Measurements from ENCODE around the gene PRIM2. TPM values are rescaled to one million over a fixed set of nuclear protein-coding genes. Genes with fewer than 3 reads are reported as not detected.
"Not testable (repeated sequence)": the region's sequence is repeated elsewhere in the genome, so short reads cannot be mapped to it uniquely, and the experiment has no call there.

Gene PRIM2, protein sequence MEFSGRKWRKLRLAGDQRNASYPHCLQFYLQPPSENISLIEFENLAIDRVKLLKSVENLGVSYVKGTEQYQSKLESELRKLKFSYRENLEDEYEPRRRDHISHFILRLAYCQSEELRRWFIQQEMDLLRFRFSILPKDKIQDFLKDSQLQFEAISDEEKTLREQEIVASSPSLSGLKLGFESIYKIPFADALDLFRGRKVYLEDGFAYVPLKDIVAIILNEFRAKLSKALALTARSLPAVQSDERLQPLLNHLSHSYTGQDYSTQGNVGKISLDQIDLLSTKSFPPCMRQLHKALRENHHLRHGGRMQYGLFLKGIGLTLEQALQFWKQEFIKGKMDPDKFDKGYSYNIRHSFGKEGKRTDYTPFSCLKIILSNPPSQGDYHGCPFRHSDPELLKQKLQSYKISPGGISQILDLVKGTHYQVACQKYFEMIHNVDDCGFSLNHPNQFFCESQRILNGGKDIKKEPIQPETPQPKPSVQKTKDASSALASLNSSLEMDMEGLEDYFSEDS
- 48.2 and 58.5 TPM in 2 replicates for total RNA-seq (2014; rRNA removed; shearing (Covaris generic))
- 37.1 and 38.5 TPM in 2 replicates for polyA plus RNA-seq (2015; cell fraction: cytosol; rRNA removed)
- polyA plus RNA-seq (2015; cell fraction: nucleus; rRNA removed) = 54.0 and 65.3 TPM in 2 replicates

DNA sequence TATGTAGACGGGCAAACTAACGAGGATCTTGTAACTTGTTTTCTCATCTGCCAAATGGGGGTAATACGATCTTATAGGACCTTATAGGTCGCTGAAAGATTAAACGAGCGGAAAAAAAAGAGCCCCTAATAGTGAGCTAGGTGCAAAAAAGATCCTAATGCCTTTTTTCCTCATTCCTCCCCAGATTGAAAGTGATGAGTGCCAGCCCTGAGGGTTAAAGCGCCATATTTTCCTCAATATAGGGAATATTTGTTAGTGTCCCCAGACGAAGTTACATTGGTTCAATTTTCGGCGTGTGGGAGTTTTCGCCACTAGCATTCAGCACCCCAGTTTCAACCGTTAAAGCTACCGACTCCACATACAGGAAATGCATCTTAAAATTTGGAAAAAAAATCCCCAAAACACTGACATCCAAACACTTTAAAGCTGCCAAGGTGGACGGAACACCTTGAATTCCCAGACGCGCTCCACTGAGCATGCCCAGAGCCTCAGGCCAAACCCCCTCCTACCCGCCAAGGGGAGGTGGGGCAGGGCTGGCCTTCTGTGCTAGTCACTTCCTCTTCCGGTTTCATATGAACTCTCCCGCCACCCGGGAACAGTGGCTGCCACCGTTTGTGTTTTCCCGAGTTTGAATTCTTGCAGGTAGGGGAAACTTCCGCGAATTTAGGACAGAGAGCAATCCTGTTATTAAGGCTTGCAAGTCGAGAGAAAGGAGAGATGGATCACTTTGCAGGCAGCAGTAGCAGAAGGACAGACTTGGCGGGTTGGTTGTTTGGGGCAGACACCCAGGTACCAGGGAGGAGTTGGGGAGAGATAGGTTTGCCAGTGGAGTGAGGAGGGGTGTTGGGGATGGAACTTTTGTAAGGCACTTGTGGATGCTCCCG lies at the start of gene PRIM2:
Gene PRIM2 (plus strand): TSS at position 571 of the 884 bp plus-strand sequence. CDS start 816 bp downstream, outside the sequence.
- DNase-seq (ENCODE audit: low read depth) = peak; percentile 84

DNA sequence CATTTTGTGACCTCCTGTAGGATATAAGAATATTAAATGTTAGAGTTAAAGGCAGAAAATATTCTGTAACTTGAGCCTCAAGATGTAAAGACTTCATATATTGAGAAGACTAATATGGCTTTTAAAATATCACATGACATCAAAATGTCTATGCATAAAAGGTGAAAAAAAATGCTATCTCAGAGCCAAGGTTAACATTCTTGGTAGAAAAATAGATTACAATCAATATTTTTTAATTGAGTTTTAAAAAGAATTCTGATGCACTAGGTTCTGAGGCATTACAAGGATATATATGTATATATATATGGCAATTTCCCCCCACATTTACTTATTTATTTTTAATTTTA lies 49.2 kb upstream of the PRIM2 start:
- no peak for DNase-seq (ENCODE audit: low read depth)

DNA sequence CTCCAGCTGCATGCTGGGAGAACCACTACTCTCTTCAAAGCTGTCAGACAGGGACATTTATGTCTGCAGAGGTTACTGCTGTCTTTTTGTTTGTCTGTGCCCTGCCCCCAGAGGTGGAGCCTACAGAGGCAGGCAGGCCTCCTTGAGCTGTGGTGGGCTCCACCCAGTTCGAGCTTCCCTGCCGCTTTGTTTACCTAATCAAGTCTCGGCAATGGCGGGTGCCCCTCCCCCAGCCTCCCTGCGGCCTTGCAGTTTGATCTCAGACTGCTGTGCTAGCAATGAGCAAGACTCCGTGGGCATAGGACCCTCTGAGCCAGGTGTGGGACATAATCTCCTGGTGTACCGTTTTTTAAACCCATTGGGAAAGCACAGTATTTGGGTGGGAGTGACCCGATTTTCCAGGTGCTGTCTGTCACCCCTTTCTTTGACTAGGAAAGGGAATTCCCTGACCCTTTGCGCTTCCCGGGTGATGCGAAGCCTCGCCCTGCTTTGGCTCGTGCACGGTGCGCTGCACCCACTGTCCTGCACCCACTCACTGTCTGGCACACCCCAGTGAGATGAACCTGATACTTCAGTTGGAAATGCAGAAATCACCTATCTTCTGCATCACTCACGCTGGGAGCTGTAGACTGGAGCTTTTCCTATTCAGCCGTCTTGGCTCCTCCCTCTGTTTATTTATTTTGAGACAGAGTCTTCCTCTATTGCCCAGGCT lies 43.2 kb upstream of the PRIM2 start:
- DNase-seq (ENCODE audit: low read depth) = not testable (repeated sequence)

DNA sequence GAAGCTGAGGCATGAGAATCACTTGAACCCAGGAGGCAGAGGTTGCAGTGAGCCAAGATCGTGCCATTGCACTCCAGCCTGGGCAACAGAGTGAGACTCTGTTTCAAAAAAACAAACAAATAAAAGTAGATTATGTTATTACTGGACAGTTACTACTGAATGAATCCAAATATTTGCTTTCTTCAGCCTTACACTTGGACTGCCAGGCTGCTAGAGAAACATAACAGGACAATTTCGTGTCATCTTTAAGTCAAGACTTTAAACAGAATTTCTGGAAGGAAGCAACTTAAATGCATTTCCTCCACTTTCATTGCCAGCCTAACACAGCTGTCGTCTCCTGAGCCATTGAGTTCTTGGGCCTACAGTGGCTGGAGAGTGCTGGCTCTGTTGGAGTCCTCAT lies 42.0 kb upstream of the PRIM2 start:
- no peak for DNase-seq (ENCODE audit: low read depth)

DNA sequence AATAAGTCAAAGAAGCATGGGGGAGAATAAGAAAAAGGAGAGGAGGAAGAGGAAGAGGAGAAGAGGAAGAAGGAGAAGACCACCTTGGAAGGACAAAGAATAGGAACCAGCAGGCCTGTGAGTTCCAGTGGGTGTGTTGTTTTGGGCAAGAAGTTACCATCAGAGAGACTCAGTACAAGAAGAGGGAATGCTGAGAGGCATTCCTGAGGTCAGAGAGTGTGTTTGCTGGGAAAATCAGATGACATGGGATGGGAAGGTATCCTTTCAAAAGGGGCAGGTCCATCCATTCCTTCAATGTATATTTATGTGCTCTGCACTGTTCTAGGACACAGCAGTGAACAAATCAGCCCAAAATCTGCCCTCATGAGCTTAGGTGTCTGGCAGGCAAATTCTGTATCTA lies 40.5 kb upstream of the PRIM2 start:
- no peak for DNase-seq (ENCODE audit: low read depth)

DNA sequence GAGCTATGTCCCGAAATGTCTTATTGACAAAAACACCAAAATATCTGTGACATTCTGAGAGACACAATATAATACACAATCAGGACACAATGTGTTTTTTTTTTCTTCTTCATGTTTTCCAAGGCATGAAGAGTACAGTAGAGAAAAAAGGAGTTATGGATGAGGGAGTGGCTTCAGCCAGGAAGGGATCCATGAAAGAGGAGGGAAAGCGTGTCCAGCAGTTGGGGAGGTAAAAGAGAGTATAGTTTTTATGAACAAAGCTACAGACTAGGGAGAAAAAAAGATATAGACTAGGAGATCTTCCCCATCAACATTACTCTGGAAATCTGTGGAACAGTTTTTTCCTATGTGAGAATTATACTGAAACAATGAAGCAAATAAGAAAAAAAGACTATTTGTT lies 38.9 kb upstream of the PRIM2 start:
- no peak for DNase-seq (ENCODE audit: low read depth)

DNA sequence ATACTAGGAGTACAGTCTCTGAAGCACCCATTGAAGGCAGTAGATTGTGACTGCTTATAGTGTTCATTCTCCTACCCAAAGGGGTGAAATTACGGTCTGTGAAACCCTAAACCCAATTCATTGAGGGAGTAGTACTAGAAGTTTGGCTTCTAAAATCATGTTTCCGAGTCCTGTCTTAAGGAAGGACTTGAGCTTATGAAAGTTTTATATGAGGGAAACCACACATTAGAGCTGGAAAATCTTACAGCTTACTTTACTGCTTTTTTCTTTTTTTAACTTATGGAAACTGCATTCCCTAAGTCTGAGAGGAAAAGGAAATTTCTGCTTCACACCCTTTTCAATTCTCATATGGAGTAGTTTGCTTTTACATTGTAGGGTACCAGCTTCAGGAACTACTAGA lies 38.4 kb upstream of the PRIM2 start:
- DNase-seq (ENCODE audit: low read depth) = no peak

DNA sequence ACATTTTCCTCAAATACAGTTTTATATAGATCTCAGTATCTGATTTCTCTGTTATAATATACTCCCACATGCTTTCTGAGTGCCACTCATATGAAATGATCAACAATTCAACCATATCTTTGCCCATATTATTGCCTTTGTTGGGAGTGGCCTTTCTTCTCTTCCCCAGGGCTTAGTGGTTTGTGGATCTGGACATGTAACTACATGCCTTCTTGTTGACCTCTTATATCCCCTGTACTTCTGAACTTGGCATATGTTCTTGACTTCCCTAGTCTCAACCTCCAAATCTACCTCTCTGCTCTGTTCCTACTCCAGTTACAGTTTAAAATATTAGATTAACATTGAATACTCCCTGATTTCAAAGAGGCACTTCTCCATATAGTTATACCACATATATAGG lies 34.3 kb upstream of the PRIM2 start:
- no peak for DNase-seq (ENCODE audit: low read depth)

DNA sequence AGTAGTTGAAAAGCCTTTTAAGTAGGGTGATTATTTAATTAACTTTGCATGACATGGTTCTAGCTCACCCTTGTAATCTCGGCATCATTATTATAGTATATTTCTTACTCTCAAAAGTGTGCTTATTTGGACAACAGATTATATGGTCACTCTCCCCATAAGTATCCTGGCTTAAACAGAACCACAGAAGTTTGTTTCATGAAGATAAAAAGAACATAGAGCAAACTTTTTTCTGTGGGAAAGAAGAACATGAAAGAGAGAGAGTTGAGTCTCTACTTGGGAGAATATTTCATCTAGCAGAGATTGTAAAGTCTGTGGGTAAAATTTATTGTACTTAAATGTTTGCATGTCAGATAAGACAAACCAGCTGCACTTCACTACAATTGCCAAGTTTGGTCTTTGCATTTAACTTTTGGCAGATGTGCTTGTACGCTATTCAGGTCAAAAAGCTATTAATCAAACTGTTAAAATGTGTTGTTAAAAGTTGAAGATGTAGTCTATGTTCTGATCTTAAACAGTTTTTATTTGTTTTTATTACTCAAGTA lies 33.4 kb upstream of the PRIM2 start:
- no peak for DNase-seq (ENCODE audit: low read depth)

DNA sequence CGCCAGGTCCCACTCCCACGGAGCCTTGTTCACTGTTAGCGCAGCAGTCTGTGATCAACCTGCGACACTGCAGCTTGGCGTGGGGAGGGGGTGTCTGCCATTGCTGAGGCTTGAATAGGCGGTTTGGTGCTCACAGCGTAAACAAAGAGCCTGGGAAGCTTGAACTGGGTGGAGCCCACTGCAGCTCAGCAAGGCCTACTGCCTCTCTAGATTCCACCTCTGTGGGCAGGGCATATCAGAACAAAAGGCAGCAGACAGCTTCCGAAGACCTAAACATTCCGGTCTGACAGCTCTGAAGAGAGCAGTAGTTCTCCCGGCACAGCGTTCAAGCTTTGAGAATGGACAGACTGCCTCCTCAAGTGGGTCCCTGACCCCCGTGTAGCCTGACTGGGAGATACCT lies 29.3 kb upstream of the PRIM2 start:
- not testable (repeated sequence) for DNase-seq (ENCODE audit: low read depth)

DNA sequence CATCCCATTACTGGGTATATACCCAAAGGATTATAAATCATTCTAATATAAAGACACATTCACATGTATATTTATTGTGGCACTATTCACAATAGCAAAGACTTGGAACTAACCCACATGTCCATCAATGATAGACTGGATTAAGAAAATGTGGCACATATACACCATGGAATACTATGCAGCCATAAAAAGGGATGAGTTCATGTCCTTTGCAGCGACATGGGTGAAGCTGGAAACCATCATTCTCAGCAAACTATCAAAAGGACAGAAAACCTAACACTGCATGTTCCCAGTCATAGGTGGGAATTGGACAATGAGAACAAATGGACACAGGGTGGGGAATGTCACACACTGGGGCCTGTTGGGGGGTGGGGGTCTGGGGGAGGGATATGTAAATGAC lies 24.0 kb upstream of the PRIM2 start:
- not testable (repeated sequence) for DNase-seq (ENCODE audit: low read depth)

DNA sequence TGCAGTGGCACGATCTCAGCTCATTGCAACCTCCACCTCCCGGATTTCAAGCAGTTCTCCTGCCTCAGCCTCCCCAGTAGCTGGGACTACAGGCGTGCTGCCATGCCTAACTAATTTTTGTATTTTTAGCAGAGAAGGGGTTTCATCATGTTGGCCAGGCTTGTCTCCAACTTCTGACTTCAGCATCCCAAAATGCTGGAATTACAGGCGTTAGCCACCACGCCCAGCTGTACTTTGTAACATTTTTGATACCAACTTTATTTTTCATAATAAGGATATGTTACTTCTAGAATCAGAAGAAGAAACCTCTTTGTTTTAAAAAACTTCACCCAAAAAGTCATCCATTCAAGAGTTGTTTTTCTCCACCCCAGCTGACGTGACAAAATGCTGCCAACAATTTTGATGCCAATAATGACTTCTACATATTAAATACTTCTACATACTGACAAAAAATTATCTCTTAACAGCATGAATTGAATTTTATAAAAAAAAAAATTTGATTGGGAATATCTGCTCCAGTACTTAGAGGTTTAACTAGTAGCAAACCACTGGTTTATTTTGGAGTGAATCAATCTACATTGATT lies 22.5 kb upstream of the PRIM2 start:
- no peak for DNase-seq (ENCODE audit: low read depth)

DNA sequence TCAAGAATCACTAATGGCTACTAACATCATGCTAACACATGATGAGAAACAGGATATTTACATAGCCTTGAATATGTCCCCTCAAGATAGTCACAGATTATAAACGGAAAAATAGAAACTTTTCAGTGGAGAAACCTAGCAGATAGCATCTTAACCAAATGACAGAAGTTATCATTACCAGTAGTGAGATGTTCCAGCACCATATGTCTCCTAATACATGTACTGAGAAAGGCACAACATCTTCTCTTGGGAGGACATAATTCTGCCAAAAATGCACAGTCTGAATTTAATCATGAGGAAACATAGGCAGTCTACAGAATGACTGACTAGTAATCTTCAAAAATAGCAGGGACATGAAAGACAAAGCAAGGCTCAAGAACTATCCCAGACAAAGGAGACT lies 19.9 kb upstream of the PRIM2 start:
- DNase-seq (ENCODE audit: low read depth) = no peak

DNA sequence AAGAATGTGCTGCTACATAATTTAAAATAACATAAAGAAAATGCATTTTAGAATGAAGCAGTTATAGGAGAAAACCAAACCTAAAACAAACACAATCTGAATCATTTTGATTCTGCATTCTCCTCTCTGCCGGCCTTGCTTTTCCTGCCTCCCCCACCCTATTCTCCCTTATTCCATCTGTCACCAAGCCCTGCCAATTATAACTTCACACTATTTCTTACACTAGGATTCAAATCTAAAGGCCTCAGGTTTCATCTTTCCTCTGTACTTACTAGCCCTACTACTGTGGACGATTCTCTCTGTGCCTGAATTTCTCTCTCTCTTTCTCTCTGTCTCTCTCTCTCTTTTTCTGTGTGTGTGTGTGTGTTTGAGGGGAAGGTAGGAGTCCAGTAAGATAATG lies 18.7 kb upstream of the PRIM2 start:
- no peak for DNase-seq (ENCODE audit: low read depth)

DNA sequence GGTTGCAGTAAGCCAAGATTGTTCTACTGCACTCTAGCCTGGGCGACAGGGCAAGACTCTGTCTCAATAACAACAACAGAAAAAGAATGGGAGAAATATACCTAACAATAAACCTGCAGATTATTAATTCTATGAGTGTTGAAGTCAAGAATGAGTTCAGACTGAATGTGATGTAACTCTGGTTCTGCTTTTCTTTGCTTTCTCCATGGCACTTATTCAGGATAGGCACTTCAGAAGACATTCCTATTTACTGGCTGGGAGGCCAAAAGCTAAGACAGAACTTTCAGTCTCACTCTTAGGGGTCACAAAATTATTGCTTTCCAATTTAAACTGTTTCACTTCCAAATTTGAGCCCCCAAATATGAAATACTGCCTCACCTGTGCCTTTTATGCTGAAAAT lies 15.7 kb upstream of the PRIM2 start:
- no peak for DNase-seq (ENCODE audit: low read depth)

DNA sequence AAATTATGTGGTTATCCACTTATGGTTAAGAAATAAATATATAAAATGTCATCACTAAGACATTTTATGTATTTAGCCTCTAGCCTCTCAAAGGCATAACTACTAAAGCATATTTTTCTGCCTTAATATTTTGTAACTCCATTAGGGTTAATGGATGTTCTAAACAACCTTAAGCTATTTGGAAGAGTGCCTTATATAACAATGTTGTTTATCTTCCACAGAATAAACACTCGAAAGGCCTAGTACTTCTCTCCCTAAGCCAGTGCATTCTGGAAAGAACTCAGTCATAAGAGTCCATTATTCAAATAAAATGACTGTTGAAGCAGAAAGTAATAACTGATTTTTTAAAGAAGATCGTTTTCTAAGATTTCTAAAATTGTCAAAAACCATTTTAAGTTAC lies 15.0 kb upstream of the PRIM2 start:
- DNase-seq (ENCODE audit: low read depth) = no peak

DNA sequence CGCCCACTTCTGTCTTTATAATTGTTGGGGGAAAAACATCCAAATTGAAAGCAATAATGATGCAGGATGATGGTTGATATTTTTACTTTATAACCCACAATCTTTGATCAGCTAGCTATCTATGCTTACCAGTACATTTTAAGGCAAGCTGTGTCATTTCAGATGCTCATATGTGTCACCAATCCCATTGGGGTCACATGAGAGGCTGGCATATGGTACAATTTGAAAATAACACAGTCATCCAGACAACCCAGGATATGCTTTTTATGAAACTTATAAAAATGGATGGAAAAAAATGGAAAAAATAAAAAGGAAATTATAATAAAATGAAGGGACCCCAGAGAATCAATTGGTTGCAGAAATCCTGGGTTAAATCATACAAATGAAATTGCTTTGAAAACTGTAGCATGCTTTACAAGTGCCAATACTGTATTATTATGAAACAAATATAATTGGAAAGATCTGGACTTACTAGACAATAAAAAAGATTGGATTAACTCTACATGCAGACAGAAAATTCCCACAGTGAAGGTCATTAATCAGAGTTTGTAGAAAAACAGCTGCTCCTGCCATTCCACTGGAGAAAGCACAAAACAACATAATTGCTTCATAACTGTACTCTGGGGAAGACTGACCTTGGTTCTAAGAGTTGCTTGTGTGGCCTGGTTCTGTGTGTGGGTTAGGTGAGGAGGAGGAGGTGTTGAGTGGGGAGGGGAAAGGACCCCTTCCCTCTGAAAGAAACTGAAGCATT lies 13.3 kb upstream of the PRIM2 start:
- no peak for DNase-seq (ENCODE audit: low read depth)

DNA sequence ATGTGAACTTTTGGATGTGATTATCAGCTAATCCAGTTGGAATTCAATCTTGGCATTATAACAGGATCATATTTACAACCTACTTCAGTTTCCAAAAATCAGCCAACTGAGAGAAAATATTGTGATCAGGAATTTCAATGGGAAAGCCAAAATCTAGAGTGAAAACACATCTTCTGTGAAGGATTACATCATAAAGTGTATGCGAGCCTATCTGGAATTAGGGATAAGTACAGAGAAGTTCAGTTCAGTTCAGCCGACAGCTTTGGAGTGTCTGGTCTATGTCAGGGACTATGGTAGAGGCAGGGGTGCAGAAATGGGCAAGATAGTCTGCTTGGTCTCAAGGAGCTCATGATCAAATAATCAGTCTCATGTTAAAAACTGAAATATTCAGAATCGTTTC lies 12.3 kb upstream of the PRIM2 start:
- no peak for DNase-seq (ENCODE audit: low read depth)

DNA sequence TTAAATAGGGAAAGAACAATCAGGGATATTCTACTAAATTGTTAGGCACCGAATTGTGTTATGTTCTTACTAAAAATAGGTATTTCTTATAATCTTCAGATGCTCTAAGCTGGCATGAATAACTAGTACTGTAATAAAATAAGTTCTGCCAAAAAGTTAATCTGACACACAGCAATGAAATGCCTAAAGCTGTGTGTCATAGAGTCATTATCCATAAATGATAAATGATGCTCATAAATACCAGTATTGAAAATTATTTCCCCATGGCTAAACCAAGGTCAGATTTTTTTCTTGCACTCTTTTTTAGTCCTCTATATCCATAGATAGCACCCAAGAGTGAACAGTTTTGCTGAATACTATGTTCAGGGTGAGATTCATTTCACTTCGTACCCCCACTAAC lies 11.7 kb upstream of the PRIM2 start:
- no peak for DNase-seq (ENCODE audit: low read depth)

DNA sequence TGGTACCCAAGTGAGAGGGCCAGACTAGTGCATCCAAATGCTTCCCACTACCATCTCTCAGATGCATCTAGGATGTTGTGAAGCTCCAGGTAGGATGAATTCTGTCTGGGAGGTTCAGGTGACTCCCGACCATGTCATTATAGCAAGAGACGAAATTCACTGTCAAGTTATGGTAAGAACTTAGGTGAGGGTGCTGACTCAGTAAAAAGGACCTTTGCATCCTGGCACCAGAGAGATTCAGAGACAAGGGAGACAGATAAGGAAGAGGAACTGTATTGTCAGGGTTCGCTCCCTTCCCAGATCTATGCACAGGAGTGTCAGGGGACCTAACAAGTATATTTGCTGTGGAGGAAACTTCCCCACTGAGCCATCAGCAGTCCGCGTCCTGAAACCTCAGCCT lies 11.2 kb upstream of the PRIM2 start:
- DNase-seq (ENCODE audit: low read depth) = no peak

Measured in HT1080 (cell line).